ENCODE measurements around the gene YBX2.
"Not testable (repeated sequence)": the region's sequence is repeated elsewhere in the genome, so short reads cannot be mapped to it uniquely, and the experiment has no call there.

YBX2 gene

GRCh38 chr17:7294614-7295153 is at the start of gene YBX2:
TSS of gene YBX2 (minus strand) at chr17:7294639. CDS start at chr17:7294500, 139 bp downstream.
- DNase-seq = peak in 1 of 14 donors; percentile 12

- DNase-seq = no peak
Observed at GRCh38 chr17:7343250-7343649, 48.8 kb upstream of the YBX2 start.

GRCh38 chr17:7341842-7342241 is 47.4 kb upstream of the YBX2 start:
- no peak for DNase-seq

- no peak for DNase-seq
Observed at GRCh38 chr17:7340179-7340578, 45.7 kb upstream of the YBX2 start.

- DNase-seq = not testable (repeated sequence)
Observed at GRCh38 chr17:7337600-7337999, 43.2 kb upstream of the YBX2 start.

- no peak for DNase-seq
Observed at GRCh38 chr17:7336240-7337175, 42.1 kb upstream of the YBX2 start, which contains the start of gene ACAP1. TSS of gene ACAP1 (plus strand) at chr17:7336529. CDS start at chr17:7336735, 206 bp downstream.

GRCh38 chr17:7335765-7336164 is 41.3 kb upstream of the YBX2 start:
- not testable (repeated sequence) for DNase-seq

- DNase-seq = no peak
Observed at GRCh38 chr17:7334938-7335538, 40.6 kb upstream of the YBX2 start.

- DNase-seq = not testable (repeated sequence)
Observed at GRCh38 chr17:7332600-7333069, 38.2 kb upstream of the YBX2 start.

GRCh38 chr17:7332111-7332510 is 37.7 kb upstream of the YBX2 start:
- DNase-seq = no peak

- DNase-seq = no peak
Observed at GRCh38 chr17:7330638-7331015, 36.2 kb upstream of the YBX2 start.

GRCh38 chr17:7329997-7330637 is 35.7 kb upstream of the YBX2 start:
- peak in 13 of 14 donors; percentile 40 to 90 (median 84) for DNase-seq

- DNase-seq = peak; percentile 89 to 99 (median 96)
Observed at GRCh38 chr17:7329374-7329996, 35.0 kb upstream of the YBX2 start.

GRCh38 chr17:7328840-7329373 is 34.5 kb upstream of the YBX2 start, which contains the start of gene NEURL4:
TSS of gene NEURL4 (minus strand) at chr17:7329335. CDS start at chr17:7329312, 23 bp downstream.
- DNase-seq = no peak

GRCh38 chr17:7328009-7328408 is 33.6 kb upstream of the YBX2 start:
- DNase-seq = no peak

- no peak for DNase-seq
Observed at GRCh38 chr17:7327501-7327900, 33.1 kb upstream of the YBX2 start.

- no peak for DNase-seq
Observed at GRCh38 chr17:7327056-7327455, 32.6 kb upstream of the YBX2 start.

- no peak for DNase-seq
Observed at GRCh38 chr17:7326186-7326585, 31.7 kb upstream of the YBX2 start.

- no peak for DNase-seq
Observed at GRCh38 chr17:7325031-7325528, 30.6 kb upstream of the YBX2 start.

- no peak for DNase-seq
Observed at GRCh38 chr17:7324438-7324779, 30.0 kb upstream of the YBX2 start.

GRCh38 chr17:7323731-7324437 is 29.4 kb upstream of the YBX2 start:
- DNase-seq = peak in 2 of 14 donors; percentile 10 to 23
